ENCODE results near the gene NCKAP1.

The NCKAP1 gene

GRCh38 chr2:183027443-183027842 lies 10.8 kb downstream of the NCKAP1 start:
- Histone ChIP-seq H3K27ac (no peak overlapping the region), H3K9me3 (no peaks in the 10 kb centered on the region), H3K4me3 (ENCODE audit: low read depth in 1 of 2, low read length in 1 of 2) (no peak overlapping the region), H3K4me1 (ENCODE audit: control insufficient read depth in 1 of 2, insufficient read depth in 1 of 2, low read depth in 1 of 2, low read length in 1 of 2) (no peaks in the 10 kb centered on the region), H3K36me3 (no peaks in the 10 kb centered on the region), H3K27me3 (peaks cover 96% of the 10 kb centered on the region)
- no peak for TF ChIP-seq CTCF (IDR thresholded peaks at IDR 0.05)

- Histone ChIP-seq H3K27me3 (peaks cover 94% of the 10 kb centered on the region), H3K4me3 (ENCODE audit: low read depth in 1 of 2, low read length in 1 of 2) (no peak overlapping the region), H3K9me3 (no peaks in the 10 kb centered on the region), H3K27ac (no peak overlapping the region), H3K4me1 (ENCODE audit: control insufficient read depth in 1 of 2, insufficient read depth in 1 of 2, low read depth in 1 of 2, low read length in 1 of 2) (no peaks in the 10 kb centered on the region), H3K36me3 (no peaks in the 10 kb centered on the region)
- TF ChIP-seq CTCF (IDR thresholded peaks at IDR 0.05) = no peak
Measured at GRCh38 chr2:183026424-183026823, 11.8 kb downstream of the NCKAP1 start.

GRCh38 chr2:183025993-183026392 lies 12.3 kb downstream of the NCKAP1 start:
- no peak overlapping the region for H3K4me3 ChIP-seq (ENCODE audit: low read depth in 1 of 2, low read length in 1 of 2)
- TF ChIP-seq CTCF (IDR thresholded peaks at IDR 0.05) = no peak
- H3K27me3 ChIP-seq = peaks cover 94% of the 10 kb centered on the region
- H3K9me3 ChIP-seq = no peaks in the 10 kb centered on the region
- H3K36me3 ChIP-seq = no peaks in the 10 kb centered on the region
- no peaks in the 10 kb centered on the region for H3K4me1 ChIP-seq (ENCODE audit: control insufficient read depth in 1 of 2, insufficient read depth in 1 of 2, low read depth in 1 of 2, low read length in 1 of 2)
- H3K27ac ChIP-seq = no peak overlapping the region

- no peaks in the 10 kb centered on the region for H3K36me3 ChIP-seq
- H3K4me3 ChIP-seq (ENCODE audit: low read depth in 1 of 2, low read length in 1 of 2) = no peak overlapping the region
- no peaks in the 10 kb centered on the region for H3K9me3 ChIP-seq
- H3K27me3 ChIP-seq = peaks cover 92% of the 10 kb centered on the region
- H3K4me1 ChIP-seq (ENCODE audit: control insufficient read depth in 1 of 2, insufficient read depth in 1 of 2, low read depth in 1 of 2, low read length in 1 of 2) = no peaks in the 10 kb centered on the region
- TF ChIP-seq CTCF (IDR thresholded peaks at IDR 0.05) = no peak
- H3K27ac ChIP-seq = no peak overlapping the region
Measured at GRCh38 chr2:183024339-183025095, 13.7 kb downstream of the NCKAP1 start.

- Histone ChIP-seq H3K36me3 (no peaks in the 10 kb centered on the region), H3K4me1 (ENCODE audit: control insufficient read depth in 1 of 2, insufficient read depth in 1 of 2, low read depth in 1 of 2, low read length in 1 of 2) (no peaks in the 10 kb centered on the region), H3K27ac (no peak overlapping the region), H3K9me3 (no peaks in the 10 kb centered on the region), H3K4me3 (ENCODE audit: low read depth in 1 of 2, low read length in 1 of 2) (no peak overlapping the region), H3K27me3 (peaks cover 76% of the 10 kb centered on the region)
- no peak for TF ChIP-seq CTCF (IDR thresholded peaks at IDR 0.05)
Measured at GRCh38 chr2:183022711-183023110, 15.5 kb downstream of the NCKAP1 start.

Data from neutrophil (primary cell).